Vein endothelial cell (primary cell): ENCODE measurements around the gene MBLAC1. TPM values are rescaled to one million over a fixed set of nuclear protein-coding genes. Genes with fewer than 3 reads are reported as not detected.

Experiments
- small RNA-seq: library from RNA; depleted of rRNA; stranded (forward); fragments of <200 nt; gene quantifications from one replicate; pipeline ENCODE3, GENCODE V24; 2012
- total RNA-seq: library from RNA; depleted of rRNA; stranded (reverse); fragments of >200 nt; gene quantifications from 2 replicates; pipeline ENCODE4 v1.2.3, GENCODE V29; 2012

The MBLAC1 gene
- 2.0 and 2.9 TPM in 2 replicates for total RNA-seq

GRCh38 chr7:100126931-100127865 lies at the start of gene MBLAC1:
Gene MBLAC1, plus strand, starts transcription at chr7:100126967. Its CDS starts 429 bp downstream, at chr7:100127396.

GRCh38 chr7:100081535-100082102 lies 45.1 kb upstream of the MBLAC1 start, which contains the start of gene ZNF3:
Gene ZNF3, minus strand, starts transcription at chr7:100081723. Its CDS starts 4,366 bp downstream, at chr7:100077357.

GRCh38 chr7:100088621-100089457 lies 37.9 kb upstream of the MBLAC1 start, which contains the start of gene COPS6:
Gene COPS6, plus strand, starts transcription at chr7:100088969. Its CDS starts 22 bp downstream, at chr7:100088991.

GRCh38 chr7:100101016-100101862 lies 25.5 kb upstream of the MBLAC1 start, which contains the start of the genes AP4M1 and MCM7:
Gene AP4M1, plus strand, starts transcription at chr7:100101643. Its CDS starts 72 bp downstream, at chr7:100101715.
Gene MCM7, minus strand, starts transcription at chr7:100101397. Its CDS starts 103 bp downstream, at chr7:100101294.

GRCh38 chr7:100119072-100119969 lies 7.4 kb upstream of the MBLAC1 start, which contains the start of the genes CNPY4 and TAF6:
Gene CNPY4, plus strand, starts transcription at chr7:100119634. Its CDS starts 111 bp downstream, at chr7:100119745.
Gene TAF6, minus strand, starts transcription at chr7:100119358. Its CDS starts 5,149 bp downstream, at chr7:100114209.

GRCh38 chr7:100148559-100149328 lies 22.0 kb downstream of the MBLAC1 start, which contains the start of gene LAMTOR4:
Gene LAMTOR4, plus strand, starts transcription at chr7:100148918. Its CDS starts 55 bp downstream, at chr7:100148973.

GRCh38 chr7:100158229-100159098 lies 31.7 kb downstream of the MBLAC1 start, which contains the start of gene TRAPPC14:
Gene TRAPPC14, minus strand, starts transcription at chr7:100158723. Its CDS starts 224 bp downstream, at chr7:100158499.

GRCh38 chr7:100177045-100178001 lies 50.6 kb downstream of the MBLAC1 start, which contains the start of the genes GPC2 and STAG3:
Gene GPC2, minus strand, starts transcription at chr7:100177381. Its CDS starts 182 bp downstream, at chr7:100177199.
Gene STAG3, plus strand, starts transcription at chr7:100177918. Its CDS starts 2,639 bp downstream, at chr7:100180557.

Small RNA genes lying within 50 kb of the gene (small RNA-seq; reads per million reads assigned to genes)
- gene MIR106B = 3,809 reads per million, percentile 100 among the genes with 10 or more reads in this experiment
- 1,068 reads per million, percentile 100 among the genes with 10 or more reads in this experiment for gene MIR25
- 4,300 reads per million, percentile 100 among the genes with 10 or more reads in this experiment for gene MIR93

Other genes starting within 250 kb of the MBLAC1 start
- gene OR2AE1, start 249.9 kb upstream of the MBLAC1 start, total RNA-seq = 0.57 TPM in 1 of 2 replicates, not detected in the other
- gene TRIM4, start 207.4 kb upstream of the MBLAC1 start, total RNA-seq = 19.8 and 22.2 TPM in 2 replicates
- gene GJC3, start 197.3 kb upstream of the MBLAC1 start, total RNA-seq = 0.19 TPM in 1 of 2 replicates, not detected in the other
- not detected in 2 replicates for gene AZGP1, start 150.9 kb upstream of the MBLAC1 start, total RNA-seq
- gene ZKSCAN1, start 111.4 kb upstream of the MBLAC1 start, total RNA-seq = 44.1 and 45.1 TPM in 2 replicates
- gene ZSCAN21, start 77.2 kb upstream of the MBLAC1 start, total RNA-seq = 6.9 and 9.1 TPM in 2 replicates
- gene ZNF3, start 45.2 kb upstream of the MBLAC1 start, total RNA-seq = 38.5 and 46.6 TPM in 2 replicates
- 84.9 and 85.6 TPM in 2 replicates for gene COPS6, start 38.0 kb upstream of the MBLAC1 start, total RNA-seq
- gene MCM7, start 25.6 kb upstream of the MBLAC1 start, total RNA-seq = 70.6 and 98.1 TPM in 2 replicates
- gene AP4M1, start 25.3 kb upstream of the MBLAC1 start, total RNA-seq = 20.8 and 21.2 TPM in 2 replicates
- gene TAF6, start 7.6 kb upstream of the MBLAC1 start, total RNA-seq = 39.1 and 41.2 TPM in 2 replicates
- 28.1 and 28.4 TPM in 2 replicates for gene CNPY4, start 7.3 kb upstream of the MBLAC1 start, total RNA-seq
- gene LAMTOR4, start 22.0 kb downstream of the MBLAC1 start, total RNA-seq = 91.1 and 93.3 TPM in 2 replicates
- 9.7 and 15.7 TPM in 2 replicates for gene TRAPPC14, start 31.8 kb downstream of the MBLAC1 start, total RNA-seq
- gene GAL3ST4, start 41.6 kb downstream of the MBLAC1 start, total RNA-seq = 0.96 and 0.98 TPM in 2 replicates
- gene GPC2, start 50.4 kb downstream of the MBLAC1 start, total RNA-seq = 5.3 and 6.5 TPM in 2 replicates
- 0.48 and 2.0 TPM in 2 replicates for gene STAG3, start 51.0 kb downstream of the MBLAC1 start, total RNA-seq
- not detected in 2 replicates for gene PVRIG, start 93.0 kb downstream of the MBLAC1 start, total RNA-seq
- gene SPDYE3, start 180.7 kb downstream of the MBLAC1 start, total RNA-seq = not detected in 2 replicates
- gene PILRB, start 231.2 kb downstream of the MBLAC1 start, total RNA-seq = 15.7 and 24.2 TPM in 2 replicates
- gene PILRA, start 246.5 kb downstream of the MBLAC1 start, total RNA-seq = 0.38 and 0.65 TPM in 2 replicates